GM12864 (cell line): ENCODE data around the gene INPP1.
"Not testable (repeated sequence)": the region's sequence is repeated elsewhere in the genome, so short reads cannot be mapped to it uniquely, and the experiment has no call there.

Experiments
- DNase-seq: peaks from one replicate; pipeline ENCODE4 v3.0.0-alpha.2; 2011; ENCODE audit warnings: low read depth
- H3K4me3 ChIP-seq: 2 replicates; pipeline ENCODE4 v1.5.1; 2011; ENCODE audit warnings: mild to moderate bottlenecking, low read depth, low read length, control low read depth
- TF ChIP-seq, protein P1 (sequence below): IDR thresholded peaks from 2 replicates; pipeline ENCODE4 v1.5.1; 2011; ENCODE audit warnings: low read depth, mild to moderate bottlenecking, moderate library complexity, low read length, control low read depth, inconsistent platforms; ENCODE audit errors: missing control alignments

The INPP1 gene

DNA sequence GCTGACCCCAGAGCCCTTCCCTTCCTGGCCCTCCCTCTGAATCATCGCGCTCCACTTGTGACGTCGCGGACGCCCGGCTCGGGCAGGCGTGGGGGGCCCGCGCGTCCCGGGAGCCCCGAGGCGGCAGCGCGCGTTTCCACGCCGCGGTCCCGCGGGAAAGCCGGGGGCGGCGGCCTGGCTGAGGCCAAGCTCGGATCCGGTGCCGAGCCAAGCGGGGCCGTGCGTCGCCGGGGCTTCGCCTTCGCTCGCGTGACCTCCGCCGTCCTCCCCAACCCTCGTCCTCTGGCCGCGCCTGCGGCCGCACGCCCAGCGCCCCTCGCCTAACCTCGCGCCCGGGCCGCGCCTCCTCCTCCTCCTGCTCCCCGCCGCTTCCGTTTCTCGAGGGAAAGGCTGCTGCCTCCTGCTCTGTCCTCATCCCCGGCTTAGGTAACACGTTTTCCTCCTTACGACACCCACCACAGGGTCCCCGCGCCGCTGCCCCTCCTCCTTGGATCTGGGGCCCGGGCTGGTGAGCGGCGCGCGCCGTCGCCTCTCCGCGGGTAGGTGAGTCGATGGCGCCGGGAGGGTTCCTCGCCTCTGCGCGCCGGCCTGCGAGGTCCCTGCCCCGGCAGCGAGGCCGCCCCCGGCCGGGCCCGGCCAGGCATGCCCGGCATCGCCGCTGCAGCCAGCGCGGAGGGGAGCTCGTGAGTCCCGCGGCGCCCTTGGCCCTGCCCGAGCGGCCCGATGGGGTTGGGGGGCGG, at the start of gene INPP1:
Gene INPP1, plus strand, starts transcription at position 54 of the 740 bp plus-strand sequence. CDS start 16,514 bp downstream, outside the sequence.
- peak within 1 kb of the TSS; percentile 82 for H3K4me3 ChIP-seq
- TF ChIP-seq, protein P1, sequence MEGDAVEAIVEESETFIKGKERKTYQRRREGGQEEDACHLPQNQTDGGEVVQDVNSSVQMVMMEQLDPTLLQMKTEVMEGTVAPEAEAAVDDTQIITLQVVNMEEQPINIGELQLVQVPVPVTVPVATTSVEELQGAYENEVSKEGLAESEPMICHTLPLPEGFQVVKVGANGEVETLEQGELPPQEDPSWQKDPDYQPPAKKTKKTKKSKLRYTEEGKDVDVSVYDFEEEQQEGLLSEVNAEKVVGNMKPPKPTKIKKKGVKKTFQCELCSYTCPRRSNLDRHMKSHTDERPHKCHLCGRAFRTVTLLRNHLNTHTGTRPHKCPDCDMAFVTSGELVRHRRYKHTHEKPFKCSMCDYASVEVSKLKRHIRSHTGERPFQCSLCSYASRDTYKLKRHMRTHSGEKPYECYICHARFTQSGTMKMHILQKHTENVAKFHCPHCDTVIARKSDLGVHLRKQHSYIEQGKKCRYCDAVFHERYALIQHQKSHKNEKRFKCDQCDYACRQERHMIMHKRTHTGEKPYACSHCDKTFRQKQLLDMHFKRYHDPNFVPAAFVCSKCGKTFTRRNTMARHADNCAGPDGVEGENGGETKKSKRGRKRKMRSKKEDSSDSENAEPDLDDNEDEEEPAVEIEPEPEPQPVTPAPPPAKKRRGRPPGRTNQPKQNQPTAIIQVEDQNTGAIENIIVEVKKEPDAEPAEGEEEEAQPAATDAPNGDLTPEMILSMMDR, result no peak
- no peak for DNase-seq

DNA sequence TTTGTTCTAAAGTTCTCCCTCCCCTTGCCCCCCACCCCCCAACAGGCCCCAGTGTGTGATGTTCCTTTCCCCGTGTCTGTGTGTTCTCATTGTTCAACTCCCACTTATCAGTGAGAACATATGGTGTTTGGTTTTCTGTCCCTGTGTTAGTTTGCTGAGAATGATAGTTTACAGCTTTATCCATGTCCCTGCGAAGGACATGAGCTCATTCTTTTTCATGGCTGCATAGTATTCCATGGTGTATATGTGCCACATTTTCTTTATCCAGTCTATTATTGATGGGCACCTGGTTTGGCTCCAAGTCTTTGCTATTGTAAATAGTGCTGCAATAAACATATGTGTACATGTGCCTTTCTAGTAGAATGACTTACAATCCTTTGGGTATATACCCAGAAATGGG, 45.5 kb upstream of the INPP1 start:
- H3K4me3 ChIP-seq, DNase-seq: not testable (repeated sequence)

DNA sequence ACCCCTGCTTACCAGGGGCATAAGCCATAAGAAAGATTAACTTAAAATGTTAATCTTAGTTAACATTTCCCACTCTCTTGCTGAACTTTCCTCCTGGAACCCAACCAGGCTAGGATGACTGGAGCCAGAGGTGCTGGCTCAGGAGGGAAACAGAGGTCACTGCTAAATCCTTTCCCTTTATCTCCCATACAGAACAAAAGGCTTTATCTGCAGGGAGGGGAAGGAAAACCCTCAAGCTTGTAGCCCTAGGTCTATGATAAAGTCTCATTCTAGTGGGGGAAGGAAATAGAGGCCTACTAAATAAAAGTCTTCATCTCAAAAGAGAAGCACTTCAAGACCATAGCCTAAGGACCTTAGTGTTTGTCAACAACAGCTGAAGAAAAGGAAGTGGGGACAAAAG, 42.4 kb upstream of the INPP1 start:
- TF ChIP-seq, protein P1, result no peak
- H3K4me3 ChIP-seq, result no peak overlapping the region
- no peak for DNase-seq

- DNase-seq, result no peak
- no peak overlapping the region for H3K4me3 ChIP-seq
- TF ChIP-seq, protein P1, result no peak
Measured at GRCh38 chr2:190302052-190302451, 41.3 kb upstream of the INPP1 start.

DNA sequence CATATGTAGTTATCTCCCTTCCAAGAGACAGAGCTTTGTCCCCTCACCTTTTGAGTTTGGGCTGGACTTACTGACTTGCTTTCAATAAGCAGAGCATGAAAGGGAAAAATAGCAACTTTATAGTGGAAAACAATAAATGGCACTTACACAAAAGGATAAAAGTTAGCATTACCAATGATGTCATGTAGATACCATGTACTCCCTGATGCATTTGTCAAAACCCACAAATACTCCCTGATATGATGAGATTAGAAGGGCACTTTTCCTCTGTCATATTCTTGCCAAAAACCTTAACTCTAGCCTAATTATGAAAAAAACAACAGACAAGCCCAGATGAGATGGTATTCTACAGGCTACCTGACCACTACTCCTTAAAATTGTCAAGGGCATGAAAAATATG, 39.7 kb upstream of the INPP1 start:
- TF ChIP-seq, protein P1, result no peak
- no peak for DNase-seq
- no peak overlapping the region for H3K4me3 ChIP-seq

- TF ChIP-seq, protein P1, result no peak
- H3K4me3 ChIP-seq, result no peak overlapping the region
- no peak for DNase-seq
Measured at GRCh38 chr2:190304404-190304803, 39.0 kb upstream of the INPP1 start.

DNA sequence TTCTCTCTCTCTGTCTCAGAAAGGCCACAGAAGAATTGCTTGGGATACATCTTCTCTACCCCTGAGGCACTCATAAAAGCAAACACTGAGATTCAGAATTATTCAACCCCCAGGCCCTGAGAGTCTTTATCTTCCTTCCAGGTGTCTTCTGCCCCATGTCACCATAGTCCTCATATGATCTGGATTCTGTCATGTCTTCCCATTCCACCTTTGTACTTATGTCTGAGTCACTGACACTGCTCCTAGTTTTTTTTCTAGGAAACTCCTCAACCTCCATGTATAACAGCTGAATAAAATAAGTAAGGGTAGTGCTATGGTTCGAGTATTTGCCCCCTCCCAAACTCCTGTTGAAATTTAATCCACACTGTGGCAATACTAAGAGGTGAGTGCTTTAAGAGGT, 35.4 kb upstream of the INPP1 start:
- TF ChIP-seq, protein P1, result no peak
- H3K4me3 ChIP-seq, result no peak overlapping the region
- DNase-seq, result no peak
